Small intestine (tissue), 7 donors: Measurements from ENCODE around the gene NELFE. TPM values are rescaled to one million over a fixed set of nuclear protein-coding genes. Genes with fewer than 3 reads are reported as not detected.
"Not testable (repeated sequence)": the region's sequence is repeated elsewhere in the genome, so short reads cannot be mapped to it uniquely, and the experiment has no call there.

Experiments used
- DNase-seq, 2 donors: peaks; one replicate each; pipeline versions ENCODE4 v3.0.0 to v3.0.0-alpha.2; 2013
- FAIRE-seq: peaks from 2 replicates; lab custom pipeline; 2012; peaks lifted over from hg19 to GRCh38; lab: Jason Lieb, UNC
- H3K27ac ChIP-seq, 3 donors: one replicate each; pipeline ENCODE4 v1.5.1; 2013; ENCODE audit warnings: low read length in 2 of 3, mild to moderate bottlenecking in 2 of 3, control low read depth in 1 of 3, inconsistent platforms in 1 of 3, low read depth in 1 of 3, moderate library complexity in 1 of 3
- H3K27me3 ChIP-seq, 3 donors: one replicate each; pipeline ENCODE4 v1.6.1; 2013; ENCODE audit warnings: low read length in 3 of 3, inconsistent platforms in 1 of 3; ENCODE audit not compliant: control insufficient read depth in 3 of 3, insufficient read depth in 3 of 3
- H3K36me3 ChIP-seq, 3 donors: one replicate each; pipeline ENCODE4 v1.6.1; 2013; ENCODE audit warnings: low read length in 3 of 3, inconsistent platforms in 1 of 3, low read depth in 1 of 3, mild to moderate bottlenecking in 1 of 3, moderate library complexity in 1 of 3; ENCODE audit not compliant: control insufficient read depth in 3 of 3, insufficient read depth in 2 of 3
- H3K4me1 ChIP-seq, 3 donors: one replicate each; pipeline ENCODE4 v1.6.1; 2013; ENCODE audit warnings: low read length in 2 of 3, inconsistent platforms in 1 of 3, low read depth in 1 of 3, mild to moderate bottlenecking in 1 of 3, moderate library complexity in 1 of 3; ENCODE audit not compliant: control insufficient read depth in 3 of 3, insufficient read depth in 2 of 3
- H3K4me3 ChIP-seq, 3 donors: one replicate each; pipeline ENCODE4 v1.5.1; 2013; ENCODE audit warnings: low read length in 3 of 3, control low read depth in 1 of 3, inconsistent platforms in 1 of 3, low read depth in 1 of 3, mild to moderate bottlenecking in 1 of 3, moderate library complexity in 1 of 3
- H3K9me3 ChIP-seq, 2 donors: one replicate each; pipeline ENCODE4 v1.6.1; 2013; ENCODE audit warnings: low read depth in 1 of 2, low read length in 1 of 2; ENCODE audit not compliant: control insufficient read depth in 2 of 2, insufficient read depth in 1 of 2
- WGBS, 3 donors: extraction: QIAGEN DNeasy Blood & Tissue Kit; methylation state at CpG; one replicate each; pipeline ENCODE4 v1.1.7; 2013; 5-methylcytosine and 5-hydroxymethylcytosine counted together
- polyA plus RNA-seq, 4 donors: library from polyadenylated mRNA; stranded (reverse) in 3 of 4; unstranded in 1 of 4; fragments of 200-250 nt in 3 of 4; fragments of 120-200 nt in 1 of 4; gene quantifications; one replicate each; pipeline versions ENCODE4 v1.2.1 to v1.2.3, GENCODE V29; 2013
- donor health status: healthy with polysubstance abuse.
- donor health status: control.
- donor health status: control.
- donor health status: Bipolar disorder and iron deficiency.
- donor health status: healthy.

Gene NELFE
- polyA plus RNA-seq, 4 donors, result 55.6 to 77.1 (median 59.1) TPM

DNA sequence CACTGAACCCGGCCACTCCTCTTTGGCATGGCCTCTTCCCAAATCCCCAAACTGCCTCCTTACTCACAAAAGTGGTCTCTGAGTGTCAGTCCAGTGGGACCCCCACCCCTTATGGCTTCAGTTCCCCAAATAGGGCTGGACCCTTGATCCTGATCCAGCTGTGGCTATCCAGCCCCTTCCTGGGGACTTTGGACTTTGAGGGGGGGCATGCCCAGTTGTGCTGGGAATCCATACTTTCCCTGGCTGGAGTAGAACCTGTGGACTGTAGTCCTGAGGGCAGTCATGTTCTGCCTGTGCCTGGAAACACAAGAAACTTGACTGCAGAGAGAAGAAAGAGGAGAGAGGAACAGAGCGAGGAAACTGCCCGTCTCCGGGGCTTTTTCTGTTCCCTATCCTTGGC, 45.6 kb upstream of the NELFE start:
- not testable (repeated sequence) for FAIRE-seq, H3K27ac ChIP-seq, H3K36me3 ChIP-seq, DNase-seq, H3K4me3 ChIP-seq, H3K27me3 ChIP-seq, H3K4me1 ChIP-seq, H3K9me3 ChIP-seq
- 85 to 86% (median 85%) methylated on average over 3 to 4 of the region's 4 CpGs for WGBS, 3 donors

DNA sequence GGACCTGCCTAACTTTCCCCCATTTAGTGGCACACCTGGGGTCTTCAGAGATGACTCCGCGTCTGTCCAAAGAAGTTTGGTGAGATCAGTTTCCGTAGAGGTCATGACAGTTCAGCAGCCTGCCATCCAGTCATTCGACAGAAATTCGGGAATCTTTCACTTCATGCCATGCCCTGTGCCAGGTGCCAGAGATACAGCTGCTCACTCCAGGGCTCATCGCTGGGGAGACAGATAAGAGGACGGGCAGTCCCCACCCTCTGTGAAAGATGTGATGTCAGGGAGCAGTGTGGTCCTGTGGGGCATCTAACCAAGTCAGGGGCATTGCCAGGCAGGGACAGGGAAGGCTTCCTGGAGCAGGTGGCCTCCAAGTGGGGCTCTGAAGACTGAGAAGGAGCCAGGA, 44.5 kb upstream of the NELFE start:
- H3K4me3 ChIP-seq, H3K36me3 ChIP-seq, H3K4me1 ChIP-seq, FAIRE-seq, H3K27ac ChIP-seq, DNase-seq, H3K9me3 ChIP-seq, H3K27me3 ChIP-seq: not testable (repeated sequence)
- WGBS, 3 donors, result no CpG with 5 or more reads among the region's 7 CpGs

DNA sequence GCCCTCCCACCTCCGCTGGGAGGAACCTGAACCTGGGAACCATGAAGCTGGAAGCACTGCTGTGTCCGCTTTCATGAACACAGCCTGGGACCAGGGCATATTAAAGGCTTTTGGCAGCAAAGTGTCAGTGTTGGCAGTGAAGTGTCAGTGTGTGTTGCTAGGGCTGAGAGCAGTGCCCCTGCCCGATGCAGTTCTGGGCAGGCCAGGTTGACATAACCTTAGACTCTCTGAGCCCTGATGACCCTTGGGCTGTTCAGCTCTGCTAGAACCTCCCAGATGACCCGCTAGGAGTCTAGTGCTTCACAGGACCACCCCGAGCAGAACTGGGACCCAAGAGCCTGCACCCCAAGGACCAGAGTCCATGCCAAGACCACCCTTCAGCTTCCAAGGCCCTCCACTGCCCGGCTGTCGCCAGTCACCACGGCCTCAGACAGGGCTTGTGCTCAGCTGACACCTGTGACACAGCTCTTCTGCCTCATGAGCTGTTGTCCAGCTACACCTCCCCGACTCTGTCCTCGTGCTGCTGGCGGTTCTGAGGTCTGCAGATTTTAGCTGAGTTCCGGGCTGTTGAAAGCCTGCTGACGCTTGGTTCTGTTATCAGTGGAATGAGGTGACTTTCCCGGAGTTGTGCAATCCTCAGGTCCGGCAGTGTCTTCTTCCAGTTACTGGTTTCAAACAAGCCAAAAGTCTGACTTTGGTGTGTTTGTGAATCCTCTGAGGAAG, 43.9 kb upstream of the NELFE start:
- no CpG with 5 or more reads among the region's 15 CpGs for WGBS, 3 donors
- FAIRE-seq, H3K27me3 ChIP-seq, H3K9me3 ChIP-seq, H3K4me1 ChIP-seq, H3K36me3 ChIP-seq, H3K4me3 ChIP-seq, H3K27ac ChIP-seq, DNase-seq: not testable (repeated sequence)

DNA sequence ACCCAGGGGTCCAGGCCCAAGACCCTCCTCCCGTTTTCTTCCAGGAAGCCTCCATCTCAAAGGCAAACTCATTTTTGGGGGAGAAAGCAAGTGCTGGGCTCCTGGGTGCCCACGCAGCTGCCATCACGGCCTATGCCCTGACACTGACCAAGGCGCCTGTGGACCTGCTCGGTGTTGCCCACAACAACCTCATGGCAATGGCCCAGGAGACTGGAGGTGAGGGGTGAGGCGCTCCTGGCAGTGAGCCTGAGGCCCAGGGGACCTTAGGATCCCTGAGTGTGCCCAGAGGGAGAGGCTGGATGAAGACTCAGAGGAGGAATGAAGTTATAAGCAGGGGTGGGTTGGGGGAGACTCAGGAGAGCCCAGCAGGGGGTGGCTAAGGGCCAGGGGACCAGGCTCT, 37.6 kb upstream of the NELFE start:
- WGBS, 3 donors, result 82 to 94% (median 82%) methylated on average over 5 to 6 of the region's 6 CpGs
- H3K36me3 ChIP-seq, H3K27ac ChIP-seq, FAIRE-seq, H3K9me3 ChIP-seq, H3K4me1 ChIP-seq, DNase-seq, H3K27me3 ChIP-seq, H3K4me3 ChIP-seq: not testable (repeated sequence)

DNA sequence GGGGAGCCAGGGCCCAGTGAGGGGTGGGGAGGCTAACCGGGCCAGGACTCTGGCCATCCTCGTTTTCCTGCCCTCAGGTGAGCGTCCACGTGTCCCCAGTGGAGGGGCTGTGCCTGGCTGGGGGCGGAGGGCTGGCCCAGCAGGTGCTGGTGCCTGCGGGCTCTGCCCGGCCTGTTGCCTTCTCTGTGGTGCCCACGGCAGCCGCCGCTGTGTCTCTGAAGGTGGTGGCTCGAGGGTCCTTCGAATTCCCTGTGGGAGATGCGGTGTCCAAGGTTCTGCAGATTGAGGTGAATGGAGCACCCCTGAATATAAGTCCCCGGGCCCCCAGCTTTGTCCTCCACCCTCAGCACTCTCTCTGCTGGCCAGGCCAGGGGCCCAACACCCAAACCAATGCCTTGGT, 35.6 kb upstream of the NELFE start:
- not testable (repeated sequence) for H3K4me1 ChIP-seq, H3K36me3 ChIP-seq, DNase-seq, FAIRE-seq, H3K4me3 ChIP-seq, H3K27ac ChIP-seq, H3K27me3 ChIP-seq, H3K9me3 ChIP-seq
- WGBS, 3 donors, result 93 to 98% (median 95%) methylated on average over 6 to 9 of the region's 14 CpGs

DNA sequence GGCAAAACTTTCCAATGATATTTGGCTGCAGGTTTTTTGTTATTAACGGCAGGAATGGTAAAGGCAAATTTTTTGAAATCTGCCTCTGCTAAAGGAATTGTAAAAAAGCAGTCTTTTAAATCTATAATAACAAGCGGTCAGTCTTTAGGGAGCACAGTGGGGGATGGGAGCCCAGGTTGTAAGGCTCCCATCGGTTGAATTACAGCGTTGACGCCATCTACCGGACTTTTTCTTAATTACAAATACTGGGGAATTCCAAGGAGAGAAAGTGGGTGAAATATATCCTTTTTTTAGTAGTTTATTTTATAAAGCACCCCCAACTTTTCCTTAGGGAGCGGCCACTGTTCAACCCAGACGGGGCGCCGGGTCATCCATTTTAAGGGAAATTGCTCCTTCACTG, 30.6 kb upstream of the NELFE start:
- FAIRE-seq, H3K4me1 ChIP-seq, H3K27me3 ChIP-seq, H3K27ac ChIP-seq, H3K9me3 ChIP-seq, H3K36me3 ChIP-seq, H3K4me3 ChIP-seq, DNase-seq: not testable (repeated sequence)
- no CpG with 5 or more reads among the region's 10 CpGs for WGBS, 3 donors

DNA sequence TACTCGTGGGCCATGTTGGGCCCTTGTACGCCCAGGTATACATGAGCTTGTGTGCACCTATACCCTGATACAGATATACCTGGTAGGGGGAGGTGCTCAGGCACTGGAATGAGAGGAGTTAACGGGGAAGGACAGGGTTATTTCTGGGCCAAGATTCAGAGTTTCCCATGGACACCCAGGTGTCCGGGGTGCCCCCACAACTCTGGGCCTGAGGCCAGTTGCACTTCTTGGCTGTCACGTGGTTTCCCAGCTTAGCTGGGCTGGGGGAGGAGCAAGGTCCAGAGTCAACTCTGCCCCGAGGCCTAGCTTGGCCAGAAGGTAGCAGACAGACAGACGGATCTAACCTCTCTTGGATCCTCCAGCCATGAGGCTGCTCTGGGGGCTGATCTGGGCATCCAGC, 23.0 kb upstream of the NELFE start, which contains the start of gene C4A:
C4A (plus strand) TSS at position 314 of the 400 bp plus-strand sequence; CDS start at position 365, 51 bp downstream.
- no CpG with 5 or more reads among the region's 7 CpGs for WGBS, 3 donors
- H3K27ac ChIP-seq, FAIRE-seq, DNase-seq, H3K9me3 ChIP-seq, H3K4me3 ChIP-seq, H3K4me1 ChIP-seq, H3K27me3 ChIP-seq: not testable (repeated sequence)
- H3K36me3 ChIP-seq, result peaks cover 0 to 17% (median 0%) of the 10 kb centered on the region in 3 donors

DNA sequence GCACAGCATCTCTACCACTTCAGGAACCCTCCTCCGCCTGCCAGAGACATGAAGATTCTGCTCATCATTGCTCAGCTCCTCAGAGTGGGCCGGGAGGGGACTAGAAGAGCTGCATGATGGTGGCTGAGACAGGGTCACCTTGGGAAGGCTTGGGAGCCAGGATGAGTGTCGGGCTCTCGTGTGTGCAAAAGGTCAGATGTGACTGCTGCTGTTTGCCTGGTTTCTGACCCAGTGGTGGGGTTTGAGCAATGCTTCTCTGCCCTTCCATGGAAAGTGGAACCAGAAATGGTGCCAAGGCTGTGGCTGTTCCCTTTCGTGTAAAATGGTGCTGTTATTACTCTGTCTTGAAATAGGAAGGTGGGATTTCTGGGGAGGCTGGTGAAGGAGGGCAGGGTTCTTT, 22.2 kb upstream of the NELFE start:
- FAIRE-seq, H3K27ac ChIP-seq, H3K9me3 ChIP-seq, H3K4me1 ChIP-seq, DNase-seq, H3K4me3 ChIP-seq, H3K27me3 ChIP-seq: not testable (repeated sequence)
- peaks cover 0 to 19% (median 0%) of the 10 kb centered on the region in 3 donors for H3K36me3 ChIP-seq
- WGBS, 3 donors, result no CpG with 5 or more reads among the region's 5 CpGs
